WI38 (cell line): ENCODE measurements around the gene CDH11.

Source experiments
- H3K4me3 ChIP-seq: 2 replicates; pipeline ENCODE4 v1.5.1; 2011; ENCODE audit warnings: low read depth, mild to moderate bottlenecking, control low read depth, low read length
- CTCF ChIP-seq: IDR thresholded peaks from 2 replicates; pipeline ENCODE4 v1.5.1; 2012; ENCODE audit warnings: low read depth, mild to moderate bottlenecking, control low read depth, low read length

The CDH11 gene

GRCh38 chr16:65071433-65072311, 50.2 kb downstream of the CDH11 start:
- peak overlapping the region; percentile 19 for H3K4me3 ChIP-seq
- no peak for TF ChIP-seq CTCF

- no peak for TF ChIP-seq CTCF
- peak overlapping the region; percentile 19 for H3K4me3 ChIP-seq
Observed at GRCh38 chr16:65070831-65071432, 50.9 kb downstream of the CDH11 start.

- no peak overlapping the region for H3K4me3 ChIP-seq
- TF ChIP-seq CTCF = no peak
Observed at GRCh38 chr16:65069766-65070165, 52.1 kb downstream of the CDH11 start.

GRCh38 chr16:65069065-65069464, 52.8 kb downstream of the CDH11 start:
- H3K4me3 ChIP-seq = no peak overlapping the region
- no peak for TF ChIP-seq CTCF

GRCh38 chr16:65068151-65068740, 53.6 kb downstream of the CDH11 start:
- H3K4me3 ChIP-seq = no peak overlapping the region
- no peak for TF ChIP-seq CTCF

- H3K4me3 ChIP-seq = no peak overlapping the region
- no peak for TF ChIP-seq CTCF
Observed at GRCh38 chr16:65066651-65067050, 55.2 kb downstream of the CDH11 start.

GRCh38 chr16:65065031-65065430, 56.8 kb downstream of the CDH11 start:
- TF ChIP-seq CTCF = no peak
- no peak overlapping the region for H3K4me3 ChIP-seq
